Measurements from ENCODE around the gene ACIN1.
"Not testable (repeated sequence)": the region's sequence is repeated elsewhere in the genome, so short reads cannot be mapped to it uniquely, and the experiment has no call there.

ACIN1 gene

GRCh38 chr14:23035303-23036144 is 59.4 kb downstream of the ACIN1 start:
- ATAC-seq = no peak

- ATAC-seq = peak; percentile 93
Measured at GRCh38 chr14:23034498-23035302, 60.2 kb downstream of the ACIN1 start, which contains the start of gene PSMB5. Gene PSMB5, minus strand, starts transcription at chr14:23034900. Its CDS starts 19 bp downstream, at chr14:23034881.

GRCh38 chr14:23033801-23034497 is 61.0 kb downstream of the ACIN1 start:
- ATAC-seq = no peak

- ATAC-seq = no peak
Measured at GRCh38 chr14:23033251-23033727, 61.6 kb downstream of the ACIN1 start.

- ATAC-seq = no peak
Measured at GRCh38 chr14:23030936-23031335, 64.0 kb downstream of the ACIN1 start.

- ATAC-seq = peak in 1 of 2 donors; percentile 34
Measured at GRCh38 chr14:23028799-23029198, 66.1 kb downstream of the ACIN1 start.

- ATAC-seq = peak; percentile 17 to 39
Measured at GRCh38 chr14:23025151-23025814, 69.7 kb downstream of the ACIN1 start.

- ATAC-seq = peak in 1 of 2 donors; percentile 13
Measured at GRCh38 chr14:23024612-23025075, 70.3 kb downstream of the ACIN1 start.

- ATAC-seq = no peak
Measured at GRCh38 chr14:23023795-23024152, 71.2 kb downstream of the ACIN1 start.

GRCh38 chr14:23023022-23023794 is 71.7 kb downstream of the ACIN1 start:
- ATAC-seq = no peak

- ATAC-seq = no peak
Measured at GRCh38 chr14:23021889-23022442, 73.0 kb downstream of the ACIN1 start.

- ATAC-seq = no peak
Measured at GRCh38 chr14:23021434-23021833, 73.5 kb downstream of the ACIN1 start.

GRCh38 chr14:23020143-23021128 is 74.5 kb downstream of the ACIN1 start:
- ATAC-seq = no peak

GRCh38 chr14:23018107-23018506 is 76.8 kb downstream of the ACIN1 start:
- ATAC-seq = no peak

GRCh38 chr14:23017091-23017490 is 77.8 kb downstream of the ACIN1 start:
- no peak for ATAC-seq

GRCh38 chr14:23015618-23016017 is 79.3 kb downstream of the ACIN1 start:
- ATAC-seq = no peak

- not testable (repeated sequence) for ATAC-seq
Measured at GRCh38 chr14:23013749-23014054, 81.2 kb downstream of the ACIN1 start.

- ATAC-seq = no peak
Measured at GRCh38 chr14:23013054-23013748, 81.7 kb downstream of the ACIN1 start.
